Bronchial epithelial cell (primary cell): ENCODE data around the gene LIPC. TPM values are rescaled to one million over a fixed set of nuclear protein-coding genes. Genes with fewer than 3 reads are reported as not detected.

Source experiments
- DNase-seq: peaks from one replicate; pipeline ENCODE4 v3.0.0-alpha.2; 2010; ENCODE audit warnings: low read depth
- FAIRE-seq: peaks from 2 replicates; lab custom pipeline; 2011; peaks lifted over from hg19 to GRCh38; lab: Jason Lieb, UNC
- H3K27me3 ChIP-seq: 2 replicates; pipeline ENCODE4 v1.5.1; 2011; ENCODE audit warnings: low read length; ENCODE audit not compliant: control insufficient read depth, insufficient read depth
- H3K36me3 ChIP-seq: 2 replicates; pipeline ENCODE4 v1.5.1; 2011; ENCODE audit warnings: low read length; ENCODE audit not compliant: control insufficient read depth, insufficient read depth
- H3K4me3 ChIP-seq: 2 replicates; pipeline ENCODE4 v1.5.1; 2011; ENCODE audit warnings: mild to moderate bottlenecking, low read depth, low read length, control low read depth
- CTCF ChIP-seq: IDR thresholded peaks from 2 replicates; pipeline ENCODE4 v1.5.1; 2011; ENCODE audit warnings: mild to moderate bottlenecking, moderate library complexity, low read length, control low read depth, inconsistent platforms; ENCODE audit not compliant: insufficient read depth, severe bottlenecking
- total RNA-seq: library from RNA; depleted of rRNA; stranded (reverse); fragments of >200 nt; gene quantifications from 2 replicates; pipeline ENCODE4 v1.2.1, GENCODE V29; 2014

The LIPC gene
- total RNA-seq, 1 donor from 2014 or later, result 0.26 TPM

- DNase-seq (no peak), FAIRE-seq (no peak)
- Histone ChIP-seq H3K27me3 (no peaks in the 10 kb centered on the region), H3K36me3 (no peaks in the 10 kb centered on the region), H3K4me3 (no peak overlapping the region)
- TF ChIP-seq CTCF, result no peak
These were observed 176.9 kb downstream of the LIPC start for GRCh38 chr15:58608711-58609110.

- DNase-seq (no peak), FAIRE-seq (no peak)
- TF ChIP-seq CTCF, result no peak
- Histone ChIP-seq H3K4me3 (no peak overlapping the region), H3K27me3 (no peaks in the 10 kb centered on the region), H3K36me3 (no peaks in the 10 kb centered on the region)
These were observed 180.2 kb downstream of the LIPC start for GRCh38 chr15:58611731-58612676.

GRCh38 chr15:58616171-58616570, 184.4 kb downstream of the LIPC start:
- FAIRE-seq (no peak), DNase-seq (no peak)
- Histone ChIP-seq H3K27me3 (no peaks in the 10 kb centered on the region), H3K36me3 (no peaks in the 10 kb centered on the region), H3K4me3 (no peak overlapping the region)
- TF ChIP-seq CTCF, result no peak
